ENCODE measurements around the gene CCDC30. TPM values are rescaled to one million over a fixed set of nuclear protein-coding genes. Genes with fewer than 3 reads are reported as not detected.
"Not testable (repeated sequence)": the region's sequence is repeated elsewhere in the genome, so short reads cannot be mapped to it uniquely, and the experiment has no call there.

Gene CCDC30
- total and polyA plus RNA-seq, 9 of the 15 experiments (the other 6 are each of a cell fraction or from before 2014, with no cell fraction given), result 0.05 to 0.91 (median 0.24) TPM

- H3K4me1 ChIP-seq (replicated peaks in 1 of 2; ENCODE audit: control insufficient read depth in 2 of 2, insufficient read depth in 2 of 2, low read length in 2 of 2); in situ Hi-C loops (cut with MboI); BruUV-seq (replicated peaks); DNase-seq (ENCODE audit: extremely low read depth in 1 of 4, low spot score in 3 of 4); CTCF ChIA-PET (ENCODE audit: low intra/inter-chr PET ratio); H4K20me1 ChIP-seq (replicated peaks; ENCODE audit: control insufficient read depth, insufficient read depth, low read length); H3K4me3 ChIP-seq; H3K27ac ChIP-seq (ENCODE audit: extremely low read depth, low read depth, low read length); H2AFZ ChIP-seq (ENCODE audit: low read depth, low read length); FAIRE-seq; H3K9me3 ChIP-seq (replicated peaks; ENCODE audit: control insufficient read depth, insufficient read depth, low read depth, low read length); H3K4me2 ChIP-seq (ENCODE audit: insufficient read depth, low read length); H3K9ac ChIP-seq (ENCODE audit: insufficient read depth in 1 of 2, low read depth in 2 of 2, low read length in 2 of 2); H3K79me2 ChIP-seq (ENCODE audit: control insufficient read depth, insufficient read depth, low read length); ATAC-seq; H3K36me3 ChIP-seq (ENCODE audit: control insufficient read depth, insufficient read depth, low read length); intact Hi-C loops (cut with micrococcal nuclease); H3K9me1 ChIP-seq (ENCODE audit: control insufficient read depth, insufficient read depth, low read length); TF ChIP-seq CEBPG (CRISPR knock-in tag; IDR thresholded peaks at IDR 0.05): not testable (repeated sequence)
- peaks cover 2 to 17% of the 10 kb centered on the region in 2 experiments; a peak in 3 of 5 replicates for H3K27me3 ChIP-seq (ENCODE audit: control insufficient read depth in 2 of 2, insufficient read depth in 2 of 2, low read length in 2 of 2)
- peak; percentile 50 to 64; a peak in 3 of 4 replicates for TF ChIP-seq CEBPG (tag; conservative IDR thresholded peaks at IDR 0.05 in 1 of 2, IDR thresholded peaks at IDR 0.05 in 1 of 2)
- TF ChIP-seq, protein P1, sequence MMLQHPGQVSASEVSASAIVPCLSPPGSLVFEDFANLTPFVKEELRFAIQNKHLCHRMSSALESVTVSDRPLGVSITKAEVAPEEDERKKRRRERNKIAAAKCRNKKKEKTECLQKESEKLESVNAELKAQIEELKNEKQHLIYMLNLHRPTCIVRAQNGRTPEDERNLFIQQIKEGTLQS (IDR thresholded peaks at IDR 0.05), result peak; percentile 67
- TF ChIP-seq, protein P1 (CRISPR knock-in tag; conservative IDR thresholded peaks at IDR 0.05), result not testable (repeated sequence)
- 0% methylated on average over 3 of the region's 3 CpGs for WGBS (ENCODE audit: insufficient coverage, low coverage, missing lambda C conversion rate)
- POLR2A ChIA-PET, result interaction anchor here (0.6 kb wide), 1 partner anchor 943 kb away, joined by 3 read pairs; no protein-coding TSS in a partner anchor
Observed at GRCh38 chr1:42627205-42627604, 164.1 kb downstream of the CCDC30 start.

GRCh38 chr1:42639116-42639515, 176.0 kb downstream of the CCDC30 start:
- no peaks in the 10 kb centered on the region for H4K20me1 ChIP-seq (replicated peaks; ENCODE audit: control insufficient read depth, insufficient read depth, low read length)
- no peaks in the 10 kb centered on the region for H3K36me3 ChIP-seq (ENCODE audit: control insufficient read depth, insufficient read depth, low read length)
- H3K4me1 ChIP-seq (replicated peaks in 1 of 2; ENCODE audit: control insufficient read depth in 2 of 2, insufficient read depth in 2 of 2, low read length in 2 of 2), result no peaks in the 10 kb centered on the region
- BruUV-seq (replicated peaks), result no TSS peak
- in situ Hi-C loops (cut with MboI) (no loop called here), intact Hi-C loops (cut with micrococcal nuclease) (no loop called here)
- DNase-seq (ENCODE audit: extremely low read depth in 1 of 4, low spot score in 3 of 4), result peak in 1 of 4 experiments; percentile 1
- peak; percentile 51 for FAIRE-seq
- peaks cover 9 to 10% of the 10 kb centered on the region in 2 experiments; a peak in 4 of 5 replicates for H3K27me3 ChIP-seq (ENCODE audit: control insufficient read depth in 2 of 2, insufficient read depth in 2 of 2, low read length in 2 of 2)
- H3K9ac ChIP-seq (ENCODE audit: insufficient read depth in 1 of 2, low read depth in 2 of 2, low read length in 2 of 2), result no peak overlapping the region
- no peak for ATAC-seq
- ChIA-PET POLR2A (interaction anchor here (0.7 to 1.0 kb wide), 3 partner anchors 8 to 97 kb away, joined by 3 to 4 read pairs (median 3); partner anchors contain the start of gene PPIH), CTCF (ENCODE audit: low intra/inter-chr PET ratio) (no interaction called here)
- H3K4me3 ChIP-seq, result no peak overlapping the region
- no peak overlapping the region for H3K4me2 ChIP-seq (ENCODE audit: insufficient read depth, low read length)
- no peak overlapping the region for H2AFZ ChIP-seq (ENCODE audit: low read depth, low read length)
- H3K79me2 ChIP-seq (ENCODE audit: control insufficient read depth, insufficient read depth, low read length), result no peaks in the 10 kb centered on the region
- no peak overlapping the region for H3K27ac ChIP-seq (ENCODE audit: extremely low read depth, low read depth, low read length)
- H3K9me3 ChIP-seq (replicated peaks; ENCODE audit: control insufficient read depth, insufficient read depth, low read depth, low read length), result no peaks in the 10 kb centered on the region
- no peaks in the 10 kb centered on the region for H3K9me1 ChIP-seq (ENCODE audit: control insufficient read depth, insufficient read depth, low read length)
- no peak for TF ChIP-seq TEAD1 (CRISPR knock-in tag; IDR thresholded peaks at IDR 0.05)
- no peak for TF ChIP-seq SMARCC2 (IDR thresholded peaks at IDR 0.05; ENCODE audit: low read depth)
- no peak for TF ChIP-seq FOXA1 (IDR thresholded peaks at IDR 0.05; ENCODE audit: borderline replicate concordance)
- TF ChIP-seq, protein P2, sequence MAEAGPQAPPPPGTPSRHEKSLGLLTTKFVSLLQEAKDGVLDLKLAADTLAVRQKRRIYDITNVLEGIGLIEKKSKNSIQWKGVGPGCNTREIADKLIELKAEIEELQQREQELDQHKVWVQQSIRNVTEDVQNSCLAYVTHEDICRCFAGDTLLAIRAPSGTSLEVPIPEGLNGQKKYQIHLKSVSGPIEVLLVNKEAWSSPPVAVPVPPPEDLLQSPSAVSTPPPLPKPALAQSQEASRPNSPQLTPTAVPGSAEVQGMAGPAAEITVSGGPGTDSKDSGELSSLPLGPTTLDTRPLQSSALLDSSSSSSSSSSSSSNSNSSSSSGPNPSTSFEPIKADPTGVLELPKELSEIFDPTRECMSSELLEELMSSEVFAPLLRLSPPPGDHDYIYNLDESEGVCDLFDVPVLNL (CRISPR knock-in tag; IDR thresholded peaks at IDR 0.05; ENCODE audit: low read depth), result no peak
